Fibroblast of villous mesenchyme (primary cell): ENCODE measurements around the gene TAF10. TPM values are rescaled to one million over a fixed set of nuclear protein-coding genes. Genes with fewer than 3 reads are reported as not detected.

ENCODE experiments used
- DNase-seq: peaks from one replicate; pipeline ENCODE4 v3.0.0-alpha.2; 2010; ENCODE audit warnings: low read depth
- H3K4me3 ChIP-seq: 2 replicates; pipeline ENCODE4 v1.5.1; 2011; ENCODE audit warnings: low read depth, mild to moderate bottlenecking, low read length
- total RNA-seq: library from RNA; depleted of rRNA; stranded (reverse); fragments of >200 nt; gene quantifications from 2 replicates; pipeline ENCODE4 v1.2.3, GENCODE V29; 2012
- TF ChIP-seq, protein P1 (sequence below): IDR thresholded peaks from 2 replicates; pipeline ENCODE4 v1.5.1; 2012; ENCODE audit warnings: low read depth, mild to moderate bottlenecking, low read length; ENCODE audit not compliant: insufficient read depth

The TAF10 gene
- total RNA-seq, 1 donor, result 28.9 TPM

DNA sequence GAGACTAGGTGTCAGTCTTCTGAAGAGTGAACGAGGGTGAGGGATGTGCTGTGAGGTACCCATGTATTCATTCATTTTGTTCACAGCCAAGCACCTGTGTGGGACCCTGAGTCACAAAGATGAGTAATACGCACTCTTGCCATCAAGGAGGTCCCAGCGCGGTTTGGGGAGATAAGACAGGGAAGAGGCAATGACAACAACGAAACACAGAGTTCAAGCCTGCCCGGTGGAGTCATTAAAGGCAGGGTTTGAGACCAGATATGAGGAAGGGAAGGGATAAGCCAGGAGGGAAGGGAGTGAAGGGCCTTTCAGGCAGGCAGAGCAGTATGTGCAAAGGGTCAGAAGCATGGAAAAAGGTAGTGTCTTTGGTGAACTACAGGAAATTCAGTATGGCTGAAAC lies 39.0 kb upstream of the TAF10 start:
- TF ChIP-seq, protein P1, sequence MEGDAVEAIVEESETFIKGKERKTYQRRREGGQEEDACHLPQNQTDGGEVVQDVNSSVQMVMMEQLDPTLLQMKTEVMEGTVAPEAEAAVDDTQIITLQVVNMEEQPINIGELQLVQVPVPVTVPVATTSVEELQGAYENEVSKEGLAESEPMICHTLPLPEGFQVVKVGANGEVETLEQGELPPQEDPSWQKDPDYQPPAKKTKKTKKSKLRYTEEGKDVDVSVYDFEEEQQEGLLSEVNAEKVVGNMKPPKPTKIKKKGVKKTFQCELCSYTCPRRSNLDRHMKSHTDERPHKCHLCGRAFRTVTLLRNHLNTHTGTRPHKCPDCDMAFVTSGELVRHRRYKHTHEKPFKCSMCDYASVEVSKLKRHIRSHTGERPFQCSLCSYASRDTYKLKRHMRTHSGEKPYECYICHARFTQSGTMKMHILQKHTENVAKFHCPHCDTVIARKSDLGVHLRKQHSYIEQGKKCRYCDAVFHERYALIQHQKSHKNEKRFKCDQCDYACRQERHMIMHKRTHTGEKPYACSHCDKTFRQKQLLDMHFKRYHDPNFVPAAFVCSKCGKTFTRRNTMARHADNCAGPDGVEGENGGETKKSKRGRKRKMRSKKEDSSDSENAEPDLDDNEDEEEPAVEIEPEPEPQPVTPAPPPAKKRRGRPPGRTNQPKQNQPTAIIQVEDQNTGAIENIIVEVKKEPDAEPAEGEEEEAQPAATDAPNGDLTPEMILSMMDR, result no peak
- peak; percentile 31 for DNase-seq
- H3K4me3 ChIP-seq, result no peak overlapping the region

GRCh38 chr11:6650104-6650503 lies 38.1 kb upstream of the TAF10 start:
- no peak overlapping the region for H3K4me3 ChIP-seq
- TF ChIP-seq, protein P1, result no peak
- no peak for DNase-seq

GRCh38 chr11:6648501-6648900 lies 36.5 kb upstream of the TAF10 start:
- no peak for DNase-seq
- no peak overlapping the region for H3K4me3 ChIP-seq
- TF ChIP-seq, protein P1, result no peak

GRCh38 chr11:6647836-6648235 lies 35.8 kb upstream of the TAF10 start:
- TF ChIP-seq, protein P1, result no peak
- no peak overlapping the region for H3K4me3 ChIP-seq
- no peak for DNase-seq

DNA sequence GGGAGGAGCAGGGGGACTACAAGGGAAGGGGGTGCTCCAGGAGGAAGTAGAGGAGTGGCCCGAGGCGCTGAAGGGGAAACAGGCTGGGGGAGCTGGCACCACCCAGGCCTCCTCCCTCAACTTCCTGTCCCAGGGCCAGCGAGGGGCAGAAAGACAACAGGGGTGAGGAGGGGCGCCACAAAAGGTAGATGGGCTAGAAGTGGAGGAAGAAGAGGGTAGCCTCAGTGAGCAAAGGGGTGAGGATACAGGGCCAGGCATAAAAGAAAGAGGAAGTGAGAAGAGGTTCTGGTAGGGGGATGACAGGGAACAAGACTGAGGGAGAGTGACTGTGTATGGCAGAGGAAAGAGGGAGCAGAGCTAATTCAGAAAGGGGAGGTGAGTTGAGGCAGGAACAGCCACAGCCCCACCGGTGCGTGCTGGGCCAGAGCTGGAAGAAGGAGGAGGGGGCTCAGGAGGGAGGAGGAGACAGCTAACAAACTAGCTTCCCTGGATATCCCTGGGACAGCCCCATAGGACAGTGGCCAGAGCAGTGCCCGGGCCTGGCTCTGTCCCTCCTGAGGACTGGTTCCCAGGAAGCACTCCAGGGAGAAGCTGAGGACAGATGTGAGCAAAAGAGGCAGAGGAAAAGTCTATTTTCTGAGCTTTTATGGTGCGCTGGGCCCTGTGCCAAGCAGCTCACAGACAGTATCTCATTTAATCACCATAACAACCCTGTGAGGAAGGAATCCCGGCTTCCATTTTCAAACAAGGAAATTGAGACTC lies 35.1 kb upstream of the TAF10 start:
- TF ChIP-seq, protein P1, result no peak
- H3K4me3 ChIP-seq, result no peak overlapping the region
- DNase-seq, result peak; percentile 73

DNA sequence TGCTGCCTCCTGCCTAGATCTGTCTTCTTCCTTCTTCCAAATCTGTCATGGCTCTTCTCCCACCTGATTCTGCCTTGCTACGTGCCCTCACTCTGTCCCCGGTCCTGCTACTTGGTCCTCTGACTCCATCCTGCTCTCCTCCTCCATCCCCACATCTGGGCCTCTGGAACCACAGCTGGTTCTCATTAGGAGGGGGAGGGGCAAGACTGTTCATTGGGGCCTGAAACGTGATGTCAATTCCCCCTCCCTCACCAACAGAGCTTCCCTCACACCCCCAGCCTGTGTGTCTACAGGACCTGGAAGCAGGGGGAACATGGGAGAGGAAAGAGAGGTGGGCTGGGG lies 34.5 kb upstream of the TAF10 start:
- peak overlapping the region; percentile 41 for H3K4me3 ChIP-seq
- DNase-seq, result peak; percentile 76
- TF ChIP-seq, protein P1, result no peak

DNA sequence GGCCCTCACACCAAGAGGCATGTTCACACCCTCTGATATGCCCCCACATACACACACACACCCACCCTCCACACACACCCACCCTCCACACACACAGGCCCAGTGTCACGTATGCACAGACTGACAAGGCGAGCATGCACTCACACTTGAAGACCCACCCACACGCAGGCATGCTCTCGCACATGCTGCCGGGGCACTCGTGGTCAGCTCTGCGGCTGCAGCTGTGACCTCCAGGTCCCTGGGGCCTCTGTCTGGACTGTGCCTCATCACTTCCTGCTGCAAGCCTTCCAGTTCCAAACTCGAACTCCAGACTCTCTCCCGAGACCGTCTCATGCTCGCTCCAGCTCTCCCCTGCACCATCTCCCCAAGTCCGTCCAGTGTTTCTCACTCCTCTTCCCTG lies 34.1 kb upstream of the TAF10 start:
- H3K4me3 ChIP-seq, result peak overlapping the region; percentile 41
- peak; percentile 87 for DNase-seq
- TF ChIP-seq, protein P1, result no peak
